Loucy (cell line): Measurements from ENCODE around the gene NKX2-4.

ENCODE experiments used
- CTCF ChIP-seq: fragments of 200-600 bp; sonication (generic); conservative IDR thresholded peaks from 2 replicates; pipeline ENCODE4 v1.5.1; 2014; ENCODE audit warnings: mild to moderate bottlenecking, antibody characterized with exemption, low read length
- EZH2phosphoT487 ChIP-seq: fragments of 200-600 bp; IDR thresholded peaks from 2 replicates; pipeline ENCODE4 v1.6.1; 2018; ENCODE audit warnings: antibody characterized with exemption, mild to moderate bottlenecking, moderate library complexity, borderline replicate concordance

- TF ChIP-seq CTCF (no peak), EZH2phosphoT487 (no peak)
Measured at GRCh38 chr20:21391185-21391971, 5.9 kb downstream of the NKX2-4 start.
